Spleen (tissue), 11 donors: ENCODE results near the gene ITPR1. TPM values are rescaled to one million over a fixed set of nuclear protein-coding genes. Genes with fewer than 3 reads are reported as not detected.
A peak's percentile ranks its signal among the peaks of the same experiment; 100 is the strongest.

ENCODE experiments used
- DNase-seq: peaks from one replicate; pipeline ENCODE4 v3.0.0-alpha.2; 2020
- H3K27ac ChIP-seq, 8 donors: fragments of 200-600 bp; sonication (generic) in 7 of 8; 1 replicate in 4 of 8; 2 replicates in 4 of 8; pipeline versions ENCODE4 v1.5.0 to v1.8.0; 2016 to 2021; ENCODE audit warnings: inconsistent platforms in 4 of 8, mild to moderate bottlenecking in 4 of 8, moderate library complexity in 1 of 8
- H3K27me3 ChIP-seq, 7 donors: fragments of 200-600 bp; sonication (generic) in 6 of 7; replicated peaks in 1 of 7; 1 replicate in 4 of 7; 2 replicates in 3 of 7; pipeline versions ENCODE4 v1.5.0 to v1.8.0; 2016 to 2021; ENCODE audit warnings: inconsistent platforms in 3 of 7, mild to moderate bottlenecking in 1 of 7
- H3K36me3 ChIP-seq, 6 donors: fragments of 200-600 bp; sonication (generic) in 5 of 6; 1 replicate in 4 of 6; 2 replicates in 2 of 6; pipeline versions ENCODE4 v1.5.0 to v1.8.0; 2016 to 2021; ENCODE audit warnings: inconsistent platforms in 2 of 6
- H3K4me1 ChIP-seq, 6 donors: fragments of 200-600 bp; sonication (generic) in 5 of 6; 1 replicate in 3 of 6; 2 replicates in 3 of 6; pipeline versions ENCODE4 v1.5.0 to v1.8.0; 2016 to 2021; ENCODE audit warnings: inconsistent platforms in 3 of 6
- H3K4me3 ChIP-seq, 8 donors: fragments of 200-600 bp; sonication (generic) in 7 of 8; 1 replicate in 4 of 8; 2 replicates in 4 of 8; pipeline versions ENCODE4 v1.5.0 to v1.8.0; 2016 to 2021; ENCODE audit warnings: inconsistent platforms in 4 of 8, mild to moderate bottlenecking in 4 of 8, moderate library complexity in 2 of 8
- H3K9me3 ChIP-seq, 8 donors: fragments of 200-600 bp; sonication (generic) in 7 of 8; 1 replicate in 4 of 8; 2 replicates in 4 of 8; pipeline versions ENCODE4 v1.5.0 to v1.8.0; 2016 to 2021; ENCODE audit warnings: inconsistent platforms in 4 of 8
- CTCF ChIP-seq, 11 experiments: fragments of 200-600 bp in 7 of 11; fragments of 450-650 bp in 4 of 11; sonication (generic) in 4 of 11; IDR thresholded peaks in 8 of 11; conservative IDR thresholded peaks in 3 of 11; 1 replicate in 7 of 11; 2 replicates in 4 of 11; pipeline versions ENCODE4 v1.4.0 to v1.8.0; 2016 to 2021; ENCODE audit warnings: antibody characterized with exemption in 11 of 11, inconsistent platforms in 4 of 11, mild to moderate bottlenecking in 1 of 11
- POLR2A ChIP-seq, 3 donors: fragments of 450-650 bp; IDR thresholded peaks; one replicate each; pipeline ENCODE4 v1.5.1; 2017; ENCODE audit warnings: antibody characterized with exemption in 3 of 3, mild to moderate bottlenecking in 1 of 3
- POLR2AphosphoS5 ChIP-seq, 3 donors: sonication (generic); formaldehyde crosslinking; IDR thresholded peaks; one replicate each; pipeline ENCODE4 v1.5.1; 2017; ENCODE audit warnings: antibody characterized with exemption in 3 of 3
- WGBS, 5 donors: extraction: QIAGEN DNeasy Blood & Tissue Kit in 3 of 5; methylation state at CpG; one replicate each; pipeline versions ENCODE4 v1.1.5 to v1.1.7; 2013 to 2018; 5-methylcytosine and 5-hydroxymethylcytosine counted together
- intact Hi-C: fragments of 100-400 bp; cut with DNase I; formaldehyde crosslinking; loops from one replicate; pipeline ENCODE4 v1.15.0; 2023; ENCODE audit warnings: low total_unique reads
- polyA plus RNA-seq, 3 donors: library from polyadenylated mRNA; stranded (reverse); fragments of 200-250 nt; gene quantifications; one replicate each; pipeline ENCODE4 v1.2.1, GENCODE V29; 2013
- total RNA-seq, 7 donors: library from RNA; depleted of rRNA in 3 of 7; stranded (reverse); fragments of >200 nt in 3 of 7; fragmentation: NEBNext Ultra II Directional in 4 of 7; extraction: Animal tissue kit (Norgen Biotek cat#: 25700) in 4 of 7; gene quantifications; one replicate each; pipeline versions ENCODE4 v1.1.0 to v1.2.1, GENCODE V29; 2016 to 2021
- donor health status: healthy with polysubstance abuse.
- donor health status: DM: no; HTN: no; CAD: no; lungs with moderate emphysema.
- donor health status: DM: no; HTN: no; CAD: no.
- donor health status: Bipolar disorder and iron deficiency.
- donor health status: healthy.
- donor health status: DM: no; HTN: no; CAD: no.
- donor health status: DM: yes; HTN: yes; CAD: no.

Gene ITPR1
- total and polyA plus RNA-seq, 10 donors = 17.5 to 194 (median 129) TPM

- H3K36me3 ChIP-seq = peaks cover 0 to 73% (median 4%) of the 10 kb centered on the region in 6 donors
- peaks cover 14 to 53% (median 34%) of the 10 kb centered on the region in 6 donors for H3K4me1 ChIP-seq
- intact Hi-C loops = no loop called here
- no peaks in the 10 kb centered on the region for H3K27me3 ChIP-seq
- WGBS, 5 donors = 79 to 100% (median 92%) methylated on average over 1 of the region's 1 CpG
- no peak overlapping the region for H3K4me3 ChIP-seq
- no peak overlapping the region for H3K27ac ChIP-seq
- no peaks in the 10 kb centered on the region for H3K9me3 ChIP-seq
- no peak for TF ChIP-seq POLR2AphosphoS5 (IDR thresholded peaks at IDR 0.05)
- no peak for TF ChIP-seq POLR2A (IDR thresholded peaks at IDR 0.05)
- TF ChIP-seq CTCF (IDR thresholded peaks at IDR 0.05 in 8 of 11, conservative IDR thresholded peaks at IDR 0.05 in 3 of 11) = no peak
- no peak for DNase-seq
Measured at GRCh38 chr3:4748127-4748526, 255.0 kb downstream of the ITPR1 start.

GRCh38 chr3:4748701-4749378 is 255.7 kb downstream of the ITPR1 start:
- intact Hi-C loops = no loop called here
- peak overlapping the region in 1 of 8 donors; percentile 9 for H3K27ac ChIP-seq
- no peak for DNase-seq
- WGBS, 5 donors = 72 to 81% (median 75%) methylated on average over 16 of the region's 16 CpGs
- no peak for TF ChIP-seq POLR2A (IDR thresholded peaks at IDR 0.05)
- TF ChIP-seq CTCF (IDR thresholded peaks at IDR 0.05 in 8 of 11, conservative IDR thresholded peaks at IDR 0.05 in 3 of 11) = no peak
- TF ChIP-seq POLR2AphosphoS5 (IDR thresholded peaks at IDR 0.05) = no peak
- peak overlapping the region in 1 of 8 donors; percentile 9 for H3K4me3 ChIP-seq
- peaks cover 14 to 54% (median 38%) of the 10 kb centered on the region in 6 donors for H3K4me1 ChIP-seq
- H3K27me3 ChIP-seq = no peaks in the 10 kb centered on the region
- H3K9me3 ChIP-seq = no peaks in the 10 kb centered on the region
- peaks cover 0 to 71% (median 4%) of the 10 kb centered on the region in 6 donors for H3K36me3 ChIP-seq

GRCh38 chr3:4749567-4750002 is 256.4 kb downstream of the ITPR1 start:
- TF ChIP-seq CTCF (IDR thresholded peaks at IDR 0.05 in 8 of 11, conservative IDR thresholded peaks at IDR 0.05 in 3 of 11) (no peak), POLR2A (IDR thresholded peaks at IDR 0.05) (no peak), POLR2AphosphoS5 (IDR thresholded peaks at IDR 0.05) (no peak)
- Histone ChIP-seq H3K4me1 (peaks cover 14 to 61% (median 41%) of the 10 kb centered on the region in 6 donors), H3K36me3 (peaks cover 0 to 70% (median 5%) of the 10 kb centered on the region in 6 donors), H3K27ac (no peak overlapping the region), H3K27me3 (no peaks in the 10 kb centered on the region), H3K9me3 (no peaks in the 10 kb centered on the region), H3K4me3 (no peak overlapping the region)
- DNase-seq = no peak
- WGBS, 5 donors = 85 to 89% (median 87%) methylated on average over 5 of the region's 5 CpGs
- intact Hi-C loops = no loop called here

- 32 to 46% (median 43%) methylated on average over 7 of the region's 7 CpGs for WGBS, 5 donors
Measured at GRCh38 chr3:4750306-4750968, 257.3 kb downstream of the ITPR1 start.

More at GRCh38 chr3:4750306-4750968, 257.3 kb downstream of the ITPR1 start:
- no peaks in the 10 kb centered on the region for H3K27me3 ChIP-seq
- intact Hi-C loops = no loop called here
- no peak overlapping the region for H3K4me3 ChIP-seq
- H3K27ac ChIP-seq = peak overlapping the region in 6 of 8 donors; percentile 37 to 76 (median 64)
- peaks cover 14 to 70% (median 41%) of the 10 kb centered on the region in 6 donors for H3K4me1 ChIP-seq
- no peaks in the 10 kb centered on the region for H3K9me3 ChIP-seq
- DNase-seq = no peak
- no peak for TF ChIP-seq POLR2AphosphoS5 (IDR thresholded peaks at IDR 0.05)
- no peak for TF ChIP-seq CTCF (IDR thresholded peaks at IDR 0.05 in 8 of 11, conservative IDR thresholded peaks at IDR 0.05 in 3 of 11)
- peaks cover 0 to 72% (median 8%) of the 10 kb centered on the region in 6 donors for H3K36me3 ChIP-seq
